Astrocyte (in vitro differentiated cells and primary cell): ENCODE measurements around the gene IRF4. TPM values are rescaled to one million over a fixed set of nuclear protein-coding genes. Genes with fewer than 3 reads are reported as not detected.

Experiments used
- DNase-seq: peaks from one replicate; pipeline ENCODE4 v3.0.0-alpha.2; 2010; ENCODE audit warnings: low read depth
- FAIRE-seq: peaks from 2 replicates; lab custom pipeline; 2011; peaks lifted over from hg19 to GRCh38; lab: Jason Lieb, UNC
- H2AFZ ChIP-seq: 2 replicates; pipeline ENCODE4 v1.6.0; 2012; ENCODE audit warnings: low read depth, low read length, inconsistent platforms
- H3K27ac ChIP-seq: 2 replicates; pipeline ENCODE4 v1.5.1; 2011; ENCODE audit warnings: low read depth, low read length, inconsistent platforms
- H3K27me3 ChIP-seq: 2 replicates; pipeline ENCODE4 v1.6.0; 2011; ENCODE audit warnings: low read length, inconsistent platforms; ENCODE audit not compliant: insufficient read depth
- H3K36me3 ChIP-seq: 2 replicates; pipeline ENCODE4 v1.5.1; 2011; ENCODE audit warnings: low read length, inconsistent platforms; ENCODE audit not compliant: insufficient read depth
- H3K4me1 ChIP-seq: 2 replicates; pipeline ENCODE4 v1.5.1; 2011; ENCODE audit warnings: low read length, inconsistent platforms; ENCODE audit not compliant: insufficient read depth
- H3K4me2 ChIP-seq: 2 replicates; pipeline ENCODE4 v1.6.0; 2012; ENCODE audit warnings: low read length, inconsistent platforms
- H3K4me3 ChIP-seq: 2 replicates; pipeline ENCODE4 v1.5.1; 2011; ENCODE audit warnings: low read depth, mild to moderate bottlenecking, low read length, inconsistent platforms; ENCODE audit not compliant: insufficient read depth
- H3K79me2 ChIP-seq: 2 replicates; pipeline ENCODE4 v1.6.0; 2012; ENCODE audit warnings: mild to moderate bottlenecking, low read length, inconsistent platforms; ENCODE audit not compliant: insufficient read depth
- H3K9ac ChIP-seq: 2 replicates; pipeline ENCODE4 v1.6.0; 2012; ENCODE audit warnings: mild to moderate bottlenecking, low read length, inconsistent platforms
- H3K9me3 ChIP-seq: 2 replicates; pipeline ENCODE4 v1.5.1; 2012; ENCODE audit warnings: low read depth, mild to moderate bottlenecking, low read length, inconsistent platforms; ENCODE audit not compliant: insufficient read depth
- H4K20me1 ChIP-seq: 2 replicates; pipeline ENCODE4 v1.6.0; 2012; ENCODE audit warnings: low read length, inconsistent platforms; ENCODE audit not compliant: insufficient read depth
- H3K27ac Mint-ChIP-seq: one replicate; pipeline ENCODE4 v1.8.0; 2021; ENCODE audit warnings: mild to moderate bottlenecking, mixed read lengths; ENCODE audit not compliant: unreplicated experiment
- H3K27me3 Mint-ChIP-seq: one replicate; pipeline ENCODE4 v1.8.0; 2021; ENCODE audit warnings: low read depth, mixed read lengths; ENCODE audit not compliant: unreplicated experiment
- H3K36me3 Mint-ChIP-seq: one replicate; pipeline ENCODE4 v1.8.0; 2021; ENCODE audit warnings: low read depth, mixed read lengths; ENCODE audit not compliant: unreplicated experiment
- H3K4me1 Mint-ChIP-seq: one replicate; pipeline ENCODE4 v1.8.0; 2021; ENCODE audit warnings: low read depth, mixed read lengths; ENCODE audit not compliant: unreplicated experiment
- H3K4me3 Mint-ChIP-seq: one replicate; pipeline ENCODE4 v1.8.0; 2021; ENCODE audit warnings: mild to moderate bottlenecking, moderate library complexity, mixed read lengths; ENCODE audit not compliant: unreplicated experiment
- H3K9me3 Mint-ChIP-seq: one replicate; pipeline ENCODE4 v1.8.0; 2021; ENCODE audit warnings: mild to moderate bottlenecking, mixed read lengths; ENCODE audit not compliant: unreplicated experiment
- CTCF ChIP-seq: IDR thresholded peaks from 2 replicates; pipeline ENCODE4 v1.5.1; 2011; ENCODE audit warnings: low read depth, mild to moderate bottlenecking, inconsistent platforms, low read length, moderate library complexity; ENCODE audit not compliant: insufficient read depth
- EZH2 ChIP-seq: IDR thresholded peaks from 2 replicates; pipeline ENCODE4 v1.6.1; 2012; ENCODE audit warnings: mild to moderate bottlenecking, low read length, inconsistent platforms; ENCODE audit not compliant: insufficient read depth
- total RNA-seq: library from RNA; stranded (reverse); gene quantifications from 2 replicates; pipeline ENCODE4 v1.2.1, GENCODE V29; 2021

Gene IRF4
- total RNA-seq, 1 donor from 2014 or later = 0.30 TPM

GRCh38 chr6:382883-383810, 8.4 kb upstream of the IRF4 start:
- H3K9ac ChIP-seq = no peak overlapping the region
- no peaks in the 10 kb centered on the region for H3K79me2 ChIP-seq
- no peaks in the 10 kb centered on the region for H3K36me3 ChIP-seq
- no peaks in the 10 kb centered on the region for H4K20me1 ChIP-seq
- no peak for TF ChIP-seq CTCF
- no peak for TF ChIP-seq EZH2
- no peak overlapping the region for H2AFZ ChIP-seq
- Mint-ChIP-seq H3K4me3 (no peak overlapping the region), H3K27me3 (peaks cover 82% of the 10 kb centered on the region), H3K27ac (no peak overlapping the region), H3K36me3 (no peaks in the 10 kb centered on the region), H3K4me1 (peaks cover 6% of the 10 kb centered on the region), H3K9me3 (peaks cover 5% of the 10 kb centered on the region)
- H3K4me2 ChIP-seq = no peak overlapping the region
- no peak overlapping the region for H3K4me3 ChIP-seq
- H3K27me3 ChIP-seq = peaks cover 13% of the 10 kb centered on the region
- FAIRE-seq (no peak), DNase-seq (no peak)
- no peaks in the 10 kb centered on the region for H3K4me1 ChIP-seq
- no peaks in the 10 kb centered on the region for H3K9me3 ChIP-seq
- H3K27ac ChIP-seq = no peak overlapping the region

GRCh38 chr6:383856-384255, 7.7 kb upstream of the IRF4 start:
- Histone ChIP-seq H2AFZ (no peak overlapping the region), H3K27me3 (peaks cover 20% of the 10 kb centered on the region), H3K36me3 (no peaks in the 10 kb centered on the region), H4K20me1 (no peaks in the 10 kb centered on the region), H3K79me2 (no peaks in the 10 kb centered on the region), H3K4me3 (no peak overlapping the region), H3K9ac (no peak overlapping the region), H3K27ac (no peak overlapping the region), H3K4me2 (no peak overlapping the region), H3K9me3 (no peaks in the 10 kb centered on the region), H3K4me1 (no peaks in the 10 kb centered on the region)
- H3K4me3 Mint-ChIP-seq = no peak overlapping the region
- TF ChIP-seq CTCF = no peak
- TF ChIP-seq EZH2 = no peak
- peaks cover 6% of the 10 kb centered on the region for H3K4me1 Mint-ChIP-seq
- no peak for FAIRE-seq
- no peak for DNase-seq
- peaks cover 5% of the 10 kb centered on the region for H3K9me3 Mint-ChIP-seq
- H3K27me3 Mint-ChIP-seq = peaks cover 84% of the 10 kb centered on the region
- H3K27ac Mint-ChIP-seq = no peak overlapping the region
- no peaks in the 10 kb centered on the region for H3K36me3 Mint-ChIP-seq

GRCh38 chr6:384898-385297, 6.7 kb upstream of the IRF4 start:
- Histone ChIP-seq H3K79me2 (no peaks in the 10 kb centered on the region), H3K4me2 (no peak overlapping the region), H2AFZ (no peak overlapping the region), H3K4me1 (no peaks in the 10 kb centered on the region), H3K9ac (no peak overlapping the region), H3K9me3 (no peaks in the 10 kb centered on the region), H3K4me3 (no peak overlapping the region), H4K20me1 (no peaks in the 10 kb centered on the region), H3K27me3 (peaks cover 29% of the 10 kb centered on the region), H3K27ac (no peak overlapping the region), H3K36me3 (no peaks in the 10 kb centered on the region)
- Mint-ChIP-seq H3K9me3 (peaks cover 5% of the 10 kb centered on the region), H3K4me3 (no peak overlapping the region), H3K4me1 (peaks cover 6% of the 10 kb centered on the region), H3K27me3 (peaks cover 92% of the 10 kb centered on the region), H3K36me3 (no peaks in the 10 kb centered on the region), H3K27ac (no peak overlapping the region)
- FAIRE-seq (no peak), DNase-seq (no peak)
- TF ChIP-seq EZH2 = no peak
- TF ChIP-seq CTCF = no peak
